GM21526 (cell line): ENCODE data around the gene LCNL1.
"Not testable (repeated sequence)": the region's sequence is repeated elsewhere in the genome, so short reads cannot be mapped to it uniquely, and the experiment has no call there.

ENCODE experiments used
- ATAC-seq: cut with Tn5 transposase; IDR thresholded peaks from one replicate; pipeline ENCODE4 v1.9.1; 2021; ENCODE audit warnings: moderate library complexity; ENCODE audit not compliant: unreplicated experiment, low FRiP score

Gene LCNL1

DNA sequence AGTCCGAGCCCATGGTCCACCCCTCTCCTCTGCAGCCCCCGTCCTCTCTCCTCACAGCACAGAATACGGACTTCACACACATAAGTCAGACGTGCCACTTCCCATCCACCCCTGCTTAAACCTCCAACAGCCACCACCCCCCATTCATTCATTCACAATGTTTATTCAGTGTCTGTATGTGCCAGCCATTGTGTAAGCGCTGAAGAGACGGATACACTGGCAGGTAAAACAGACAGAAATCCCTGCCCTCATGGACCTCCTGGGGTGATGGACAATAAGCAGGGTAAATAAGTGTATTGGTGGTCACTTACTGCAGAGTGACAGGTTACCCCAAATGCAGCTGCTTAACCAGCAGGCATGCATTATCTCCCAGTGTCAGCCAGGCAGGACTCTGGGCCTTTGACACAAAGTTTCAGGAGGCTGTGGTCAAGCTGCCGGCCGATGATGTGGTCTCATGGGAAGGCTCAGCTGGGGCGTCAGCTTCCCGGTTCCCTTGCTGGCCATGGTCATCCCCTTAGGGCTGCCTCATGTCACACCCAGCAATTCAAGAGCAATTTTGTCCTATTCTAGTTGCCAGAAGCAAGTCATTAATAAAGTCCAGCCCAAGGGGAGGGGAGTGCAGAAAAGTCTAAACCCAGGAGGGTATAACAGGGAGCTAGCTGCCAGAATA, 7.6 kb downstream of the LCNL1 start:
- no peak for ATAC-seq

DNA sequence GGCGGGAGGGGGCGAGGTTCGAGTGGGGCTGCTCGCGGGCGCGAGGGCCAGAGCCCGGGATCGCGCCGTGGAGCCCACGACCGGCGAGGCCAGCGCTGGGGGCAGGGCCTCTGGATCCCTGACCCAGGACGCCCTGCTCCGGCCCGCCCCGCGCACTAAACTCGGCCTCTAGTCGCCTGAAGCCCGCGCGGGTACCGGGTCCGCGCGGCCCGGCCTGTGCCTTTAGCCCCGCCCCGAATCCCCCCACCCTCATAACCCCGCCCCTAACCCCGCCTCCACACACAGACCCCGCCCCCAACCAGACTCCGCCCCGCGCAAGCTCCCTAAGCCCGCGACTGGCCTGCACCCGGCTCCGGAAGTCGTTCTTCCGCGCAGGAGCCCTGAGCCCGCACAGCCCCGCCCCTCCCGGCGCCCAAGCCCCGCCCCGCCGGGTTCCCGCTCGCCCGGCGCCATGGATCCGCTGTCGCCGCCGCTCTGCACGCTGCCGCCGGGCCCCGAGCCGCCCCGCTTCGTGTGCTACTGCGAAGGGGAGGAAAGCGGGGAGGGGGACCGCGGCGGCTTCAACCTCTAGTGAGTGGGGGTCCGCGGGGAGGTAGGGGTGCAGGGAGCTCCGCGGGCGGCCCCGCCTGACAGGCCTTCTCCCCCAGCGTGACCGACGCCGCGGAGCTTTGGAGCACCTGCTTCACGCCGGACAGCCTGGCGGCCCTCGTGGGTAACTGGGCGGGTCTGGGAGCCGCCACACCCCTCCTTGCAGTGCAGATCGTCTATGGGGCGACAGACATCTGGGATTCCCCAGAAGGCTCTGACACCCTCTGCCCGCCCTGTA, 9.4 kb downstream of the LCNL1 start, which contains the start of gene PAXX:
Gene PAXX, plus strand, starts transcription at position 430 of the 826 bp plus-strand sequence. Its CDS starts 22 bp downstream, at position 452.
- peak; percentile 73 for ATAC-seq

DNA sequence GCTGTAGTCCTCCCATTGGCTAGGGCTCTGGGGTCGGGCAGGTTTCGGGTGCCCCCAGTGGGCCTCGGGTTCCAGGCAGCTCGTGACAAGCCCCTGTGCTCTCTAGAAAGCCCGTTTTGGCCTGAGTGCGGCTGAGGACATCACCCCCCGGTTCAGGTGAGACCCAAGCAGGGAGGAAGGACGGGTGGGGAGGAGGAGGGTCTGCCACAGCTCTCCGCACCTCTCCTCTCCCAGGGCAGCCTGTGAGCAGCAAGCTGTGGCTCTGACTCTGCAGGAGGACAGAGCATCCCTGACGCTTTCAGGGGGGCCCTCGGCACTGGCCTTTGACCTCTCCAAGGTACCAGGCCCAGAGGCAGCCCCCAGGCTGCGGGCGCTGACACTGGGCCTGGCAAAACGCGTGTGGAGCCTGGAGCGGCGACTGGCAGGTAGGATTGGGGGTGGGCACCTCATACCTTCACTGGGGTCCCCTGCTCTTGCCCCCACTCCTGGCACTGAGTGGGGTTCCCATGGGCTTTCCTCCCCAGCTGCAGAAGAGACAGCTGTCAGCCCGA, 10.1 kb downstream of the LCNL1 start:
- no peak for ATAC-seq

DNA sequence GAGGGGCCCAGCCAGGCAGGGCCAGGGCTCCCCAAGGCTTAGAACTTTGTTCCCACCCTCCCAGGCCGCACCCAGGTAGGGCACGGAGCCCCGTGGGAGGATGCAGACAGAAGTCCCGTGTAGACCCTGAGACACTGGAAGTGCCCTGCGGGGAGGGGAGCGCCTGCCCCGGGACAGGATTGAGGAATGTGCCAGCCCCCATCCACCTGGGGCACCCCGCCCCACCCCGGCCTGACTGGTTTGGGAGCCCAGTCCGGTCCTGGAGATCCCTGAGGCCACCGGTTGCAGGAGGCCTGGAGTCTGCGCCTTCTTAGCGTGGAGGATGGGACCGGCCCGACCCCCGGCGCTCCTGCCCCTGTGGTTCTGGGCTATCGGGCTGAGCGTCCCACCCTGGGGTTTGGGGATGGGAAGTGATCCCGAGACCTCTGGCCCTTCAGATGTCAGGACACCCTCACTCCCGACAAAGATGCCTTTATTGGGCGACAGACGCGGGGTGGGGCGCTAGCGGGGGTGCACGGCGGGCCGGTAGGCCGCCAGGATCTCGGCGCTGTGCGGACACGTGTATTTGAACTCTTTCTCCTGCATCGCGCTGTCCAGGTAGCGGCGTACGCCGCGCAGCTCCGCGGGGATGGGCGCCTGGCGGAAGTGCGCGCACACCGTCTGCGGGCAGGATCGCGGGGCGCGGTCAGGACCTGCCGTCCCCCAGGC, 11.5 kb downstream of the LCNL1 start:
- no peak for ATAC-seq

DNA sequence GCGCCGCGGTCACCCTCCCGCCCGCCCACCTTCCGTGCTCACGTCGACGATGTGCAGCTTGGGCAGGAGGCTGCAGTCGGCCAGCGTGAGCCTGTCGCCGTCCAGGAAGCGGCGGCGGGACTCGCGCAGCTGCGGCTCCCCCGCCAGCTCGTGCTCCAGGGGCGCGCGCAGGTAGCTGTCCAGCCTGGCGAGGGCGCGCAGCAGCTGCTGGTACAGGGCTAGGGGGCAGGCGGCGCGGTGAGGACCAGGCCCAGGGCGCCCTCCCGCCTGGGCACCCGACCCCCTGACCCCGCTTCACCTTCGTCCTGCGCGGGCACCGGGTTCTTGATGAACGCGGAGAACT, 12.1 kb downstream of the LCNL1 start:
- no peak for ATAC-seq

DNA sequence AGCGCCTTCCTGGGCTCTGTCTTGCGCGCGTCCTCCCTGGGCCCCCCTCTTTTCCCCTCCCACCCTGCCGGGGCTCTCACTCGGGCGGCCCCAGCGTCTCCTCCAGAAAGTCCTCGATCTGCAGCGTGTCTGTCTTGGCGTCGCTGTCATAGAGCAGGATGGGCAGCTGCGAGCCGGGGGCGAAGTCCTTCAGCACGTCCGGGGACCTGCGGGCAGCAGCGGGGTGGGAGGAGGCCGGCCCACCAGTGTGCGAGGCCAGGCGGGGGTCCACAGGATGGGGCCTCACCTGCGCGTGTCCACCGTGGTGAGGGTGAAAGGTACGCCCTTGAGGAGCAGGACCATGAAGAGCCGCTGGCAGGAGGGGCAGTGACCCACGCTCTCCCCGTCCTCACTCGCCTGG, 12.6 kb downstream of the LCNL1 start:
- no peak for ATAC-seq

DNA sequence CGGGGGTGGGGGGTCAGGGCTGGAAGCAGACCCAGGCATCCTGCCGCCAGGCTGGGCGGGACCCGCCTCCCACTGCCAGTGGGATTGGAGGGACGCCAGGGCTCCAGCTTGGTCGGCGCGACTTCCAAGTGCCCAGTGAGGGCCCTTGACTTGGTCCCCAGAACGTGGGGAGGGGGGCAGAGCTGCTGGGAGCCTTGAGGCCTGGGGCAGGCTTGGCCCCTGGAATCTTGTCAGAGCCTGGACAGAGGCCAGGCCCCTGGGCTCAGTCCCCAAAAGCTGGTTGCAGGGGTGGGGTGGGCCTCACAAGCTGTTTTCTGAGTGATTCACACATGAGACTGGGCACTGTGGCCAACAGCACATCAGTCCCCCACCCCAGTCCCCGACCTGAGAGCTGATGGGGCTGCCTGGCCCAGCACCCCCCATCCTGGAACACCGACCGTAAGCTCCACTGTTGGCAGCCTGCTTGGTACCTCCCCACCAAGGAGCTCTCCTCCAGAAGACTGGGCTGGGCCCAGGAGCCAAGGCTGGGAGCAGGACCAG, 13.0 kb downstream of the LCNL1 start:
- ATAC-seq, result no peak

DNA sequence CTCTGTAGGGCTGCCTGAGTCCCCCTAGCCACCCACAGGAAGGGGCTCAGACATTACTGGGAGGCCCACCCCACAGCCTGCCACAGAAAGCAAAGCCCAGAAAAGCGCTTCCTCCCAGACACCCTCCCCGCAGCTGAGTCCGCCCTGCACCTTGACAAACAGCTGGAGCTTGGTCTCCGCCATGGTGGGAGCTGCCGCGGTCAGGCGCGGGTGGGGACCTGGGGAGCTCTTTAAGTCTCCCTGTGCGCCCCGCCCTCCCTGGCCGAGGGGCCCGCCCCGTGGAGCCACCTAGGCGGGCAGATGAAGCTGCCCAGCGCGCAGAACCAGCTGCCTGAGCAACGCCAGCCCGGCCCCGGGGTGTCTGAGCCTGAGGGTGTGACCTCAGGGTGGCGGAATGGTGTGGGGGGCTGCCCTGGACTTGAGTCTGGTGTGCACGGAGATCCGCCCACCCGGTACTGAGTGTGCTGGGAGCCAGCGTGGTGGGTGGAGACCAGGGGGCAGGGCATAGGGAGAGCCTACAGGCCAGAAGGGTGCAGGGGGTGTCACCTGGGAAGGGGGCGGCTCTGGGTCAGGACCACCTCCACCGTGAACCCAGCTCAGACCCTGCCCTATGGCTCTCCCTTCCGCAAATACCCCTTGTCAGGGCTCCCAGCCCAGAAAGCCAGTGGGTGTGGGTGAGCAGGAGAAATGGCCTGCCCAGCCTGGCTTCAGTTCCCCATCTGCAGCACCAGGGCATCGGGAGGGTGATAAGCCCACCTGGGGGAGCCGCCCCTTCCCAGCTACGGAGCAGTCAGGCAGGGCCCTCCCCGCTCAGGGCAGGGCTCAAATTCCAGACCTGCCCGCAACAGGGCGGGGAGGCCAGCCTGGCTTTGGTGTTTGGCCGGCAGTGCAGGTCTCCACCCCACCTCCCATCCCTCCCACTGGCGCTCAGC, 13.8 kb downstream of the LCNL1 start, which contains the start of gene CLIC3:
Gene CLIC3, minus strand, starts transcription at position 208 of the 932 bp plus-strand sequence. Its CDS starts 25 bp downstream, at position 183.
- no peak for ATAC-seq

DNA sequence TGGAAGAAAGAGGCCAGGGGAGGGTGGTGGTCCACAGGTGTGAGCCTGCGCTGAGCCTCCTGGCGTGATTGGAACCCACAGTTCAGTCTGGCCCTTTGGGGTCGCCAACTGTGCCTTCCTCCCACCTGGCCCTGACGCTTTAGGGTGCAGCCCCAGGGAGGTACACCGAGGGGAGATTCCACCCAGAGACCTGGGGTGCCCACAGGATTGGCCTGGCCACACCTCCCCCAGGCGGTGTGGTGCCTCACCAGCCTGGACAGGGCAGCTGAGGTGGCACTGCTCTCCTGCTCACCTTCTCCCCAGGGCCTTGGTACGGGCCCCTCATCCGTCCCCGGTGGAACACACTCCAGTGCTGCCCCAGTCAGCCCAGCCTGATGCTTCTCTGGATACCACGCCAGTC, 14.6 kb downstream of the LCNL1 start:
- no peak for ATAC-seq

DNA sequence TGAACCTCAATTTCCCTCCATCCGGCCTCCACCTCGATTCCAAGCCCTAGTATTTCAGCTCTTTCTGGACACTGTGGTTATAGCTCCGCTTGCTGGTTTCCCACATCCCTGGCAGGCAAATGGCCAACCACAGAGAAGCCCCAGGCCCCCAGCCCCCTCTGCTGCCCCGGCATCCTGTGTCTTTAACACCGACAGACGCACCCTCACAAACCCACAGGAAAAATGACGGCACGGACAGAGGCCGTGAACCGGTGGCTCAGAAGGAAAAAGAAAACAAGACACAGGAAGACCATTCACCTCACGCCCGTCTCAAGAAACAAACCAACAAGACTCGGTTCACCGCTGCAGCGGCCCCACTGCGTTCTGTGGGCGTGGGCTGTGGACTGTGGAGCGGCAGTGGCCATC, 15.0 kb downstream of the LCNL1 start:
- no peak for ATAC-seq

DNA sequence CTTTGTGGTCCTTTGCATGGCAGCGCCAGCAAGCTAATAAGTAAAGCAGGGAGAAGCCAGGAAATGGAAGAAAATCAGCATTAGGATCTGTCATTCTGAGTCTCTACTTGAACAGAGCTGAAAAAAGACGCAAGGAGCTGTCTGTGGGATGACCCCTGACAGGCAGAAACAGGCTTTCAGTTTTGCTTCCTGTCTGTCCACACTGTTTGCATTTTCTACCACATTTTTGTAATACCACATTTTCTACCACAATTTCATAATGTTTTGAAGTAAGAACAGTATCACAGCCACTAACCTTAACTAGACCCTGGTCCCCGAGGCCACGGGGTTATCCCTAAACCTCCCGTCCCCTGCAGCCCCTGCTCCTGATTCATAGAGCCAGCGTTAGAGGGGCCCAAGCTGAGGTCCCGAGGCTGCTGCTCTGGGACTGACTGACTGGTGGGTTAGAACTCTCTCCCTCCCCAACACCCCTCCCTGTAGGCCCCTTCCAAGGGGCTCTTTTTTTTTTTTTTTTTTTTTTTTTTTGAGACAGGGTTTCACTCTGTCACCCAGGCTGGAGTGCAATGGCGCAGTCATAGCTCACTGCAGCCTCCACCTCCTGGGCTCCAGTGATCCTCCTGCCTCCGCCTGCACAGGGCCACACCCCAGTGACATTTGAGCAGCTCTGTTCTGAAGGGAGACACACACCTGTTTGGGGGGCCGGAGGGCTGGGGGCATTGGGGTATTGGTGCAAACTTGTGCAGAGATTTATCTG, 17.6 kb downstream of the LCNL1 start:
- no peak for ATAC-seq

DNA sequence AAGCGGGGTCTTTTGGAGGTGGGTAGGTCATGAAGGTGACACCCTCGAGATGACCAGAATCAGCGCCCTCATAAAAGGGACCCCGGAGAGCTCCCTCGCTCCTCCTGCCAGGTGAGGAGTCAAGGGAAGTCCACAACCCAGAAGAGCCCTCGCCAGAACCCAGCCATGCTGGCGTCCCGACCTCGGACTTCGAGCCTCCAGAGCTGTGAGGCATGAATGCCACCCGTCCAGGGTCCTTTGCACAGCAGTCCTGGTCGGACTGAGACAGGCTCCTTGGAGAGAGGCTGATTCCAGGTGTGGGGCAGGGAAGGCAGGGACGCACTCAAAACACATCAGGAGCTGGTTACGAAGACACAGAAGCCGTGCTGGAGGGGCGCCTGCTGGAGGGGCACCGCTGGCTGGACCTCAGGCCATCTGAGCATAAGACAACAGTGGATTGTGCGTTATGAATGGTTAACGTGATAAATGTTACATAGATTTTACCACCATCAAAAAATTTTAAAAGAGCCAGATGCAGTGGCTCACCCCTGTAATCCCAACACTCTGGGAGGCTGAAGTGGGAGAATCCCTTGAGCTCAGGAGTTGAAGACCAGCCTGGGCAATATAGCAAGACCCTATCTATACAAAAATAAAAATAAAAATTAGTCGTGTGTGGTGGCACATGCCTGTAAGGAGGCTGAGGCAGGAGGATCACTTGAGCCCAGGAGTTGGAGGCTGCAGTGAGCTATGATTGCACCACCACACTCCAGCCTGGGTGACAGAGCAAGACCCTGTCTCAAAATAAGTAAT, 19.3 kb downstream of the LCNL1 start:
- no peak for ATAC-seq

DNA sequence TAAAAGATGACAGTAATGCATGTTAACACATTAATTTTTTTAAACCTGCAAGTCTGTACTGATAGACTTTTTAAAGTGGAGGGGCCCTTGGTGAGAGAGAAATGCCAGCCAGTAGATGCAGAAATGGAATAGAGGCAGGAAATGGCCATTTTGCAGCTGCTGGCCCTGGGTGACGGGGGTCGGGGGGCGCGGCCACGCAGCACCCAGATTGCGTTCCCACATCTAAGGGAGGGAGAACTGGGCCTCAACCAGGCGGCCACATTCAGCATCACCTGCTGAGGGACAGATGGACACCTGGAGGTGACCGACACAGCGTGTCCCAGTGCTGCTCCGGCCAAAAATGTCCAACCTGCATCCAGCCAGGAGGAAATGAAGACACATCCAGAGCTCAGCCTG, 19.9 kb downstream of the LCNL1 start:
- ATAC-seq, result no peak

DNA sequence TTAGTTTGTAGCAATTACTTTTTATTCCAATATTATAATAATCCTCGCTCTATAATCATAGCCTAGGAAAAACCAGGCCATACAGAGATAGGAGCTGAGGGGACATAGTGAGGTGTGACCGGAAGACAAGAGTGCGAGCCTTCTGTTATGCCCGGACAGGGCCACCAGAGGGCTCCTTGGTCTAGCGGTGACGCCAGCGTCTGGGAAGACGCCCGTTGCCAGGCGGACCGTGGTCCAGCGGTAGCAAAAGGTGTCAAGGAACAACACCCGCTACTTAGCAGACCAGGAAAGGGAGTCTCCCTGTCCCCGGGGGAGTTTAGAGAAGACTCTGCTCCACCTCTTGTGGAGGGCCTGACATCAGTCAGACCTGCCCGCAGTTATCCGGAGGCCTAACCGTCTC, 21.5 kb downstream of the LCNL1 start:
- not testable (repeated sequence) for ATAC-seq

DNA sequence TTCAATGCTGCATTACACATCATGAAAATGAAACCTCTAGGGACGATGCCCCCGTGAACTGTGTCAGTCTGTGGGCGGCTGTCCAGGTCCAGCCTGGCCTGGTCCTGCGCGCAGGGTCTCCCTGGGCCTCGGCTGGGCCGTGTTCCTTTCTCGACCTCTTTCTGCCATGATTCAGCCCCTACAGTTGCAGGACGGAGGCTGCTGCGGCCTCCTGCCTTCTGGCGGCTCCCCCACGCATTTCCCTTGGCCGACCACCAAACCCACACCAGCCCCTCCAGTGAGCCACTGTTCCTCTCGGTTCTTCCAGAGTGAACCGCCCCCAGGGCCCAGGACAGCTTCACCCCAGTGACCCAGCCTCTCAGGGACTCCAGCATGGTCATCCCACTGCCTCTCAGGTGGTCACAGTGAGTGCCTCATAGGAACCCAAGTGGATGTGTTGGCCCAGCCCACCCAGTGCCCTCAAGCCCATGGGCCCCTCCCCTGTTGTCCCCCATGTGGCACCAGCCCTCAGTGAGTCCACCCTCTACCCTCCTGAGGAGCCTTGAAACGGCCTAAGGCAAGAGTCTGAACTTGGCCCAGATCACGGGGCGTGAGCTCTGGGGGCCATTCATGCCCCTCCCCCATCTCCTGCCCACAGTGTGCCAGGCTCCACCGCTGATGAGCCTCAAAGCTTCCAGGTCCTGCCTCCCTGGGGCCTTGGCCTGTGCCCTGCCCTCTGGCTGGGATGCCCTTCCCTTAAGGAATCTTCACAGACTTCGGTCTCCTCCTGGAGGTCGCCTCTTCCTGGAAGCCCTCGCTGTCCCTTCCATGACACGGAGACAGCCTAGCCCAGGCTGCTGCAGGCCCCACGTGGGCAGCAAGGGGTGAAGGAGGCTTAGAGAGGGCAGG, 23.6 kb downstream of the LCNL1 start:
- no peak for ATAC-seq

DNA sequence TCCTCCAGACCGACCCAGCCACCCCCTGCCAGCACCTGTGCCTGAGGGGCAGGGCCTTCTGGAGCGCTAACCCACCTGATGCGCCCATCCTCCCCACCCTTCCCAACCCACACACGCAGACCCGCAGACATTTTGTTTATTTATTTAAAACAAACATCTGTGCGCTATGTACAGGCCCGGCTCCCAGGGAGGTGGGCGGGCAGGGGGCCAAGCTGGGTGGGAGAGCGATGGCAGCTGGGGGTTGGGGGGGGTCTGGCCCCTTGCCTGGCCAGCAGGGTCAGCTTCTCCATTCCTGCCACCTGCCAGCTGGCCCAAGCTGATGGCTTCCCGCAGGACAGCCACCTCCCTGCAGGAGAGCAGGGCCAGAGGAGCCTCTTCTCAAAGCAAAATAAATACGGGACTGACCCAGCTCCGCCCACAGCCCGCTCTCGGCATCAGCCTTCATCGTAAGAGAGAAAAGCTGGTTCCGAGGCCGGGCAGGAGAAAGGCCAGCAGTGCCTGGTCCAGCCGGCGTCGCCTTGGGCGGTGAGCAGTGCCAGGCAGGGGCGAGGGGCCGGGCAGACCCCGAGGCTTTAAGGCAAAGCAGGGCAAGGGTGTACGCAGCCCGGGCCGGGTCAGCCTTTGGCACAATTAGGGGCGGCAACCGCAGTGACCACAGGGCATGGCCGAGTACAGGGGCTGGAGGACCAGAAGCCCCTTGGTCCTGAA, 24.5 kb downstream of the LCNL1 start:
- ATAC-seq, result no peak

DNA sequence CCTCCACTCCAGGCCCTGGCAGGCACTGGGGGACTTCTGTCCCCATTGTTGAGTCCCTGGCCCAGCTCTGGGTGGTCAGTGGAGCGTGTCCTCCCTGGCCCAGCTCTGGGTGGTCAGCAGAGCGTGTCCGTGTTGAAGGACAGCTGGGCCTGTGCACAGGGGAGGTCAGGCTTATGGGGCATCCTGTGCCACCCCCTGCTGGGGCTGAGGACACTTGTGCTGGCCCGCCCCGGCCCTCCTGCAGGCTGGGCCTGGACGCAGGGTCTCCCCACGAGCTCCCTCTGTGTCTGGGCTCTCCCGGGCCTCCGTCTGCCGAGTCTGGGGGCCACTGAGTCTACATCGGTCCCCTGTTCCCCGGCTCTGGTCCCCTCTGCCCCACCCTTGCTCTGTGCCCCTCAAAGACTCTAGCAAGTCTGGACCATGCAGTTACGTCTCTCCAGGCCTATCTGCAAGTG, 25.1 kb downstream of the LCNL1 start:
- ATAC-seq, result no peak
